CD8-positive, alpha-beta memory T cell (primary cell): ENCODE measurements around the gene DCTD. TPM values are rescaled to one million over a fixed set of nuclear protein-coding genes. Genes with fewer than 3 reads are reported as not detected.

Experiments
- CTCF ChIA-PET: fragments of 350-600 bp; sonication (Branson Sonifier 250); formaldehyde crosslinking; loops from one replicate; lab custom pipeline; 2021; ENCODE audit warnings: antibody characterized with exemption; lab: Charles Lee
- POLR2A ChIA-PET: fragments of 350-600 bp; sonication (Branson Sonifier 250); formaldehyde crosslinking; loops from one replicate; lab custom pipeline; 2021; ENCODE audit warnings: antibody characterized with exemption; lab: Charles Lee
- DNase-seq, 5 donors: peaks; one replicate each; pipeline versions ENCODE4 v3.0.0 to v3.0.0-alpha.2; 2020 to 2022; ENCODE audit warnings: mixed read lengths in 1 of 5
- H3K27ac ChIP-seq: one replicate; pipeline ENCODE4 v1.7.0; 2013; ENCODE audit warnings: low read depth, mild to moderate bottlenecking, low read length, moderate library complexity
- H3K27me3 ChIP-seq: 2 replicates; pipeline ENCODE4 v1.7.0; 2013; ENCODE audit warnings: low read length, mild to moderate bottlenecking; ENCODE audit not compliant: insufficient read depth, poor library complexity, severe bottlenecking
- H3K36me3 ChIP-seq: 2 replicates; pipeline ENCODE4 v1.7.0; 2013; ENCODE audit warnings: mild to moderate bottlenecking, low read length, moderate library complexity; ENCODE audit not compliant: insufficient read depth
- H3K4me1 ChIP-seq: 2 replicates; pipeline ENCODE4 v1.7.0; 2013; ENCODE audit warnings: mild to moderate bottlenecking, low read length, moderate library complexity; ENCODE audit not compliant: insufficient read depth
- H3K4me3 ChIP-seq: 2 replicates; pipeline ENCODE4 v1.7.0; 2013; ENCODE audit warnings: mild to moderate bottlenecking, low read length
- H3K9me3 ChIP-seq: 2 replicates; pipeline ENCODE4 v1.7.0; 2013; ENCODE audit warnings: mild to moderate bottlenecking, low read length
- H3K27ac Mint-ChIP-seq, 8 donors: one replicate each; pipeline ENCODE4 v1.8.0; 2020 to 2021; ENCODE audit warnings: mixed read lengths in 8 of 8, mild to moderate bottlenecking in 6 of 8, inconsistent platforms in 3 of 8, moderate library complexity in 3 of 8
- H3K27me3 Mint-ChIP-seq, 2 donors: one replicate each; pipeline ENCODE4 v1.8.0; 2020 to 2021; ENCODE audit warnings: mixed read lengths in 2 of 2, mild to moderate bottlenecking in 1 of 2, moderate library complexity in 1 of 2
- H3K36me3 Mint-ChIP-seq, 3 donors: one replicate each; pipeline ENCODE4 v1.8.0; 2020 to 2021; ENCODE audit warnings: mixed read lengths in 3 of 3, inconsistent platforms in 1 of 3, mild to moderate bottlenecking in 1 of 3
- H3K4me1 Mint-ChIP-seq, 3 donors: one replicate each; pipeline ENCODE4 v1.8.0; 2020 to 2021; ENCODE audit warnings: mixed read lengths in 3 of 3, inconsistent platforms in 1 of 3, mild to moderate bottlenecking in 1 of 3
- H3K4me3 Mint-ChIP-seq, 7 donors: one replicate each; pipeline ENCODE4 v1.8.0; 2020 to 2021; ENCODE audit warnings: mixed read lengths in 7 of 7, mild to moderate bottlenecking in 6 of 7, moderate library complexity in 4 of 7, inconsistent platforms in 2 of 7
- H3K9me3 Mint-ChIP-seq, 5 donors: one replicate each; pipeline ENCODE4 v1.8.0; 2020 to 2022; ENCODE audit warnings: mixed read lengths in 5 of 5, mild to moderate bottlenecking in 3 of 5, moderate library complexity in 2 of 5, inconsistent platforms in 1 of 5
- polyA plus RNA-seq: library from polyadenylated mRNA; unstranded; fragments of 300-500 nt; fragmentation: Illumina TruSeq; gene quantifications from one replicate; pipeline ENCODE4 v1.2.3, GENCODE V29; 2021
- total RNA-seq, 2 experiments: library from RNA; stranded (reverse); gene quantifications; one replicate each; pipeline ENCODE4 v1.2.3, GENCODE V29; 2021

Gene DCTD
- total and polyA plus RNA-seq, 3 experiments from 2014 or later, result 105 to 150 (median 145) TPM

GRCh38 chr4:182855312-182855711, 61.9 kb downstream of the DCTD start:
- H3K9me3 Mint-ChIP-seq, result peaks cover 0 to 12% (median 9%) of the 10 kb centered on the region in 5 donors
- ChIA-PET CTCF (no interaction called here), POLR2A (no interaction called here)
- H3K27ac Mint-ChIP-seq, result no peak overlapping the region
- H3K36me3 ChIP-seq, result no peaks in the 10 kb centered on the region
- no peak for DNase-seq
- H3K27ac ChIP-seq, result no peak overlapping the region
- peaks cover 0 to 30% (median 0%) of the 10 kb centered on the region in 3 donors for H3K36me3 Mint-ChIP-seq
- H3K9me3 ChIP-seq, result no peaks in the 10 kb centered on the region
- H3K4me1 ChIP-seq, result no peaks in the 10 kb centered on the region
- H3K27me3 ChIP-seq, result no peaks in the 10 kb centered on the region
- no peak overlapping the region for H3K4me3 ChIP-seq
- H3K27me3 Mint-ChIP-seq, result peaks cover 0 to 1% of the 10 kb centered on the region in 2 donors
- H3K4me3 Mint-ChIP-seq, result no peak overlapping the region
- H3K4me1 Mint-ChIP-seq, result no peaks in the 10 kb centered on the region

GRCh38 chr4:182854466-182854865, 62.7 kb downstream of the DCTD start:
- Histone ChIP-seq H3K36me3 (no peaks in the 10 kb centered on the region), H3K27me3 (no peaks in the 10 kb centered on the region), H3K9me3 (no peaks in the 10 kb centered on the region), H3K27ac (no peak overlapping the region), H3K4me3 (no peak overlapping the region), H3K4me1 (no peaks in the 10 kb centered on the region)
- Mint-ChIP-seq H3K9me3 (peaks cover 0 to 11% (median 8%) of the 10 kb centered on the region in 5 donors), H3K27me3 (peaks cover 0 to 5% of the 10 kb centered on the region in 2 donors), H3K4me3 (no peak overlapping the region), H3K36me3 (peaks cover 0 to 25% (median 0%) of the 10 kb centered on the region in 3 donors), H3K27ac (no peak overlapping the region), H3K4me1 (no peaks in the 10 kb centered on the region)
- POLR2A ChIA-PET, result no interaction called here
- CTCF ChIA-PET, result no interaction called here
- no peak for DNase-seq

GRCh38 chr4:182853731-182854330, 63.4 kb downstream of the DCTD start:
- POLR2A ChIA-PET, result no interaction called here
- no peaks in the 10 kb centered on the region for H3K4me1 ChIP-seq
- Mint-ChIP-seq H3K27me3 (peaks cover 0 to 5% of the 10 kb centered on the region in 2 donors), H3K27ac (no peak overlapping the region), H3K9me3 (peaks cover 0 to 11% (median 8%) of the 10 kb centered on the region in 5 donors), H3K36me3 (peaks cover 0 to 21% (median 0%) of the 10 kb centered on the region in 3 donors), H3K4me1 (no peaks in the 10 kb centered on the region), H3K4me3 (no peak overlapping the region)
- no peak for DNase-seq
- no peaks in the 10 kb centered on the region for H3K27me3 ChIP-seq
- no peak overlapping the region for H3K4me3 ChIP-seq
- H3K27ac ChIP-seq, result no peak overlapping the region
- no peaks in the 10 kb centered on the region for H3K9me3 ChIP-seq
- no peaks in the 10 kb centered on the region for H3K36me3 ChIP-seq
- CTCF ChIA-PET, result no interaction called here

- Histone ChIP-seq H3K27ac (no peak overlapping the region), H3K27me3 (no peaks in the 10 kb centered on the region), H3K4me1 (no peaks in the 10 kb centered on the region), H3K36me3 (no peaks in the 10 kb centered on the region), H3K9me3 (no peaks in the 10 kb centered on the region), H3K4me3 (no peak overlapping the region)
- H3K27me3 Mint-ChIP-seq, result peaks cover 8 to 13% of the 10 kb centered on the region in 2 donors
- peaks cover 0 to 3% (median 0%) of the 10 kb centered on the region in 3 donors for H3K36me3 Mint-ChIP-seq
- peaks cover 0 to 6% (median 2%) of the 10 kb centered on the region in 5 donors for H3K9me3 Mint-ChIP-seq
- CTCF ChIA-PET, result no interaction called here
- H3K27ac Mint-ChIP-seq, result no peak overlapping the region
- no peak overlapping the region for H3K4me3 Mint-ChIP-seq
- POLR2A ChIA-PET, result no interaction called here
- no peak for DNase-seq
- no peaks in the 10 kb centered on the region for H3K4me1 Mint-ChIP-seq
Measured at GRCh38 chr4:182848685-182849084, 68.5 kb downstream of the DCTD start.

- no peak for DNase-seq
- Histone ChIP-seq H3K4me3 (no peak overlapping the region), H3K4me1 (no peaks in the 10 kb centered on the region), H3K27ac (no peak overlapping the region), H3K27me3 (no peaks in the 10 kb centered on the region), H3K9me3 (no peaks in the 10 kb centered on the region), H3K36me3 (no peaks in the 10 kb centered on the region)
- H3K36me3 Mint-ChIP-seq, result peaks cover 0 to 3% (median 0%) of the 10 kb centered on the region in 3 donors
- peaks cover 9 to 17% of the 10 kb centered on the region in 2 donors for H3K27me3 Mint-ChIP-seq
- H3K4me1 Mint-ChIP-seq, result no peaks in the 10 kb centered on the region
- POLR2A ChIA-PET, result no interaction called here
- H3K9me3 Mint-ChIP-seq, result peaks cover 0 to 5% (median 2%) of the 10 kb centered on the region in 5 donors
- CTCF ChIA-PET, result no interaction called here
- no peak overlapping the region for H3K4me3 Mint-ChIP-seq
- no peak overlapping the region for H3K27ac Mint-ChIP-seq
Measured at GRCh38 chr4:182847576-182848450, 69.4 kb downstream of the DCTD start.

- ChIA-PET CTCF (no interaction called here), POLR2A (no interaction called here)
- no peaks in the 10 kb centered on the region for H3K36me3 Mint-ChIP-seq
Measured at GRCh38 chr4:182846036-182846435, 71.2 kb downstream of the DCTD start.

GRCh38 chr4:182845618-182846017, 71.6 kb downstream of the DCTD start:
- Mint-ChIP-seq H3K27me3 (peaks cover 9 to 29% of the 10 kb centered on the region in 2 donors), H3K4me3 (no peak overlapping the region), H3K4me1 (no peaks in the 10 kb centered on the region), H3K36me3 (no peaks in the 10 kb centered on the region), H3K27ac (no peak overlapping the region), H3K9me3 (no peaks in the 10 kb centered on the region)
- ChIA-PET POLR2A (no interaction called here), CTCF (no interaction called here)
- Histone ChIP-seq H3K4me1 (no peaks in the 10 kb centered on the region), H3K4me3 (no peak overlapping the region), H3K27ac (no peak overlapping the region), H3K36me3 (no peaks in the 10 kb centered on the region), H3K27me3 (no peaks in the 10 kb centered on the region), H3K9me3 (no peaks in the 10 kb centered on the region)
- DNase-seq, result no peak

More at GRCh38 chr4:182846036-182846435, 71.2 kb downstream of the DCTD start:
- no peak overlapping the region for H3K4me3 ChIP-seq
- no peak overlapping the region for H3K27ac ChIP-seq
- Mint-ChIP-seq H3K4me3 (no peak overlapping the region), H3K27ac (peak overlapping the region in 1 of 8 donors; percentile 26), H3K4me1 (no peaks in the 10 kb centered on the region), H3K9me3 (no peaks in the 10 kb centered on the region), H3K27me3 (peaks cover 9 to 25% of the 10 kb centered on the region in 2 donors)
- no peaks in the 10 kb centered on the region for H3K27me3 ChIP-seq
- H3K4me1 ChIP-seq, result no peaks in the 10 kb centered on the region
- no peaks in the 10 kb centered on the region for H3K9me3 ChIP-seq
- no peaks in the 10 kb centered on the region for H3K36me3 ChIP-seq
- no peak for DNase-seq

- H3K4me1 Mint-ChIP-seq, result no peaks in the 10 kb centered on the region
- H3K9me3 ChIP-seq, result no peaks in the 10 kb centered on the region
- POLR2A ChIA-PET, result no interaction called here
- H3K27me3 Mint-ChIP-seq, result peaks cover 8 to 41% of the 10 kb centered on the region in 2 donors
- no peaks in the 10 kb centered on the region for H3K4me1 ChIP-seq
- no peak for DNase-seq
- no peak overlapping the region for H3K4me3 ChIP-seq
- CTCF ChIA-PET, result no interaction called here
- H3K4me3 Mint-ChIP-seq, result no peak overlapping the region
- no peaks in the 10 kb centered on the region for H3K36me3 Mint-ChIP-seq
- H3K9me3 Mint-ChIP-seq, result peaks cover 0 to 4% (median 0%) of the 10 kb centered on the region in 5 donors
- H3K36me3 ChIP-seq, result no peaks in the 10 kb centered on the region
- no peak overlapping the region for H3K27ac ChIP-seq
- H3K27me3 ChIP-seq, result peaks cover 4% of the 10 kb centered on the region
- no peak overlapping the region for H3K27ac Mint-ChIP-seq
Measured at GRCh38 chr4:182843808-182844325, 73.3 kb downstream of the DCTD start.
